GM12878 (cell line): ENCODE measurements around the gene SHC2. TPM values are rescaled to one million over a fixed set of nuclear protein-coding genes. Genes with fewer than 3 reads are reported as not detected.

ENCODE experiments used
- ATAC-seq: fragments of 200-7000 bp; cut with Tn5 transposase; 3 replicates; pipeline ENCODE4 v1.9.1; 2020; ENCODE audit warnings: mild to moderate bottlenecking, moderate library complexity
- BruUV-seq: library from RNA; stranded (reverse); fragments of 400-500 nt; replicated peaks from 2 replicates; lab custom pipeline; 2021; lab: Mats Ljungman, UMichigan
- CTCF ChIA-PET: fragments of 300-600 bp; sonication (Branson Sonifier 250); formaldehyde crosslinking; extraction: SDS; loops from one replicate; lab custom pipeline; 2021; ENCODE audit warnings: inconsistent platforms; lab: Yijun Ruan, JAX
- POLR2A ChIA-PET: fragments of 350-600 bp; formaldehyde crosslinking; extraction: SDS; loops from one replicate; lab custom pipeline; 2021; ENCODE audit warnings: inconsistent platforms; lab: Charles Lee
- RAD21 ChIA-PET: fragments of 300-600 bp; sonication (Branson Sonifier 250); formaldehyde crosslinking; loops from one replicate; lab custom pipeline; 2023; ENCODE audit warnings: antibody characterized with exemption; ENCODE audit not compliant: unreplicated experiment; lab: Charles Lee
- SMC1A ChIA-PET: fragments of 300-600 bp; sonication (Branson Sonifier 250); formaldehyde crosslinking; loops from one replicate; lab custom pipeline; 2023; ENCODE audit not compliant: unreplicated experiment, uncharacterized antibody; lab: Charles Lee
- DNase-seq: peaks from one replicate; pipeline ENCODE4 v3.0.0-alpha.2; 2011; ENCODE audit warnings: low read depth, low spot score
- FAIRE-seq: peaks from 3 replicates; lab custom pipeline; 2011; peaks lifted over from hg19 to GRCh38; lab: Jason Lieb, UNC
- H2AFZ ChIP-seq: 2 replicates; pipeline ENCODE4 v1.6.0; 2011; ENCODE audit warnings: low read depth, low read length, control low read depth; ENCODE audit not compliant: control insufficient read depth
- H3K27ac ChIP-seq: 2 replicates; pipeline ENCODE4 v1.5.1; 2011; ENCODE audit warnings: control low read depth; ENCODE audit not compliant: control insufficient read depth, insufficient read depth
- H3K27me3 ChIP-seq, 2 experiments: replicated peaks in 1 of 2; 2 replicates each; pipeline versions ENCODE4 v1.6.0 to v1.6.1; 2011; ENCODE audit warnings: low read length in 1 of 2; ENCODE audit not compliant: control insufficient read depth in 2 of 2, insufficient read depth in 2 of 2
- H3K36me3 ChIP-seq, 2 experiments: 2 replicates each; pipeline ENCODE4 v1.5.1; 2011; ENCODE audit warnings: low read length in 1 of 2; ENCODE audit not compliant: control insufficient read depth in 2 of 2, insufficient read depth in 2 of 2
- H3K4me1 ChIP-seq: 2 replicates; pipeline ENCODE4 v1.6.1; 2011; ENCODE audit warnings: mild to moderate bottlenecking, low read length, moderate library complexity, mixed read lengths; ENCODE audit not compliant: control insufficient read depth, insufficient read depth
- H3K4me2 ChIP-seq: 2 replicates; pipeline ENCODE4 v1.6.0; 2011; ENCODE audit warnings: control low read depth; ENCODE audit not compliant: control insufficient read depth, insufficient read depth
- H3K4me3 ChIP-seq: fragments of 200-600 bp; sonication (generic); 2 replicates; pipeline ENCODE4 v1.5.1; 2016
- H3K79me2 ChIP-seq: 2 replicates; pipeline ENCODE4 v1.6.0; 2011; ENCODE audit warnings: low read length; ENCODE audit not compliant: control insufficient read depth, insufficient read depth
- H3K9ac ChIP-seq: 2 replicates; pipeline ENCODE4 v1.8.0; 2011; ENCODE audit warnings: low read length, control low read depth, mixed read lengths; ENCODE audit not compliant: control insufficient read depth, insufficient read depth
- H3K9me3 ChIP-seq: replicated peaks from 3 replicates; pipeline ENCODE4 v1.5.1; 2011; ENCODE audit warnings: mild to moderate bottlenecking, low read length; ENCODE audit not compliant: control insufficient read depth, insufficient read depth
- H4K20me1 ChIP-seq: 2 replicates; pipeline ENCODE4 v1.6.0; 2011; ENCODE audit not compliant: control insufficient read depth, insufficient read depth
- BCL11A ChIP-seq: IDR thresholded peaks from 2 replicates; pipeline ENCODE4 v1.6.1; 2011; ENCODE audit warnings: low read depth, low read length
- FOXK2 ChIP-seq: fragments of 450-650 bp; IDR thresholded peaks from 2 replicates; pipeline ENCODE4 v1.6.1; 2017; ENCODE audit warnings: mild to moderate bottlenecking, moderate library complexity
- IKZF2 ChIP-seq, 2 experiments: fragments of 450-650 bp; IDR thresholded peaks; 2 replicates each; pipeline ENCODE4 v1.6.1; 2017; ENCODE audit warnings: mild to moderate bottlenecking in 2 of 2, moderate library complexity in 2 of 2
- NBN ChIP-seq: fragments of 450-650 bp; IDR thresholded peaks from 2 replicates; pipeline ENCODE4 v1.6.1; 2016
- PAX8 ChIP-seq: fragments of 450-650 bp; IDR thresholded peaks from 2 replicates; pipeline ENCODE4 v1.6.1; 2017; ENCODE audit warnings: mild to moderate bottlenecking, moderate library complexity
- ZNF217 ChIP-seq: fragments of 450-650 bp; IDR thresholded peaks from 2 replicates; pipeline ENCODE4 v1.6.1; 2017; ENCODE audit warnings: antibody characterized with exemption, mild to moderate bottlenecking
- WGBS: methylation state at CpG from one replicate; pipeline ENCODE4 v1.1.6; 2016; ENCODE audit warnings: low lambda C conversion rate; ENCODE audit not compliant: insufficient replicate concordance, insufficient coverage; ENCODE audit errors: missing lambda C conversion rate; 5-methylcytosine and 5-hydroxymethylcytosine counted together
- in situ Hi-C: fragments of 300-500 bp; cut with MboI; formaldehyde crosslinking; loops from 9 replicates; pipeline ENCODE4 v1.14.3; 2018; ENCODE audit warnings: mixed read lengths
- intact Hi-C: fragments of 100-400 bp; cut with micrococcal nuclease; formaldehyde crosslinking; loops from one replicate; pipeline ENCODE4 v1.14.2; 2022; ENCODE audit not compliant: unreplicated experiment
- polyA plus RNA-seq, 11 experiments: library from polyadenylated mRNA; depleted of rRNA in 4 of 11; unstranded in 6 of 11; stranded (reverse) in 5 of 11; fragments of >200 nt; fragmentation: Nextera tagmentation in 4 of 11; fragmentation: Illumina TruSeq in 1 of 11; extraction: Ambion mirVana in 4 of 11; extraction: Trizol in 1 of 11; gene quantifications; 1 replicate in 1 of 11; 2 replicates in 10 of 11; pipeline versions ENCODE4 v1.2.1 to v1.2.3, GENCODE V29; 2011 to 2016; ENCODE audit warnings: inconsistent platforms in 2 of 11, missing spikeins in 2 of 11, low read depth in 1 of 11
- total RNA-seq, 4 experiments: library from RNA; depleted of rRNA in 3 of 4; stranded (reverse); fragments of >200 nt in 3 of 4; fragmentation: Illumina TruSeq in 1 of 4; extraction: Trizol in 1 of 4; gene quantifications; 2 replicates each; pipeline versions ENCODE4 v1.2.1 to v1.2.3, GENCODE V29; 2013 to 2021
- TF ChIP-seq, protein P1 (sequence below): fragments of 450-650 bp; IDR thresholded peaks from 2 replicates; pipeline ENCODE4 v1.6.1; 2014; ENCODE audit warnings: mild to moderate bottlenecking
- TF ChIP-seq, protein P2 (sequence below): IDR thresholded peaks from 2 replicates; pipeline ENCODE4 v1.6.1; 2012; ENCODE audit warnings: improper control_type of control experiment, low read depth, low read length; ENCODE audit not compliant: insufficient replicate concordance
- TF ChIP-seq, protein P3 (sequence below): IDR thresholded peaks from 2 replicates; pipeline ENCODE4 v1.6.1; 2011; ENCODE audit warnings: low read depth, low read length, improper control_type of control experiment, borderline replicate concordance

Gene SHC2
- total and polyA plus RNA-seq, 10 of the 15 experiments (the other 5 are each of a cell fraction or from before 2014, with no cell fraction given) = 0.08 TPM; not detected in 9

DNA sequence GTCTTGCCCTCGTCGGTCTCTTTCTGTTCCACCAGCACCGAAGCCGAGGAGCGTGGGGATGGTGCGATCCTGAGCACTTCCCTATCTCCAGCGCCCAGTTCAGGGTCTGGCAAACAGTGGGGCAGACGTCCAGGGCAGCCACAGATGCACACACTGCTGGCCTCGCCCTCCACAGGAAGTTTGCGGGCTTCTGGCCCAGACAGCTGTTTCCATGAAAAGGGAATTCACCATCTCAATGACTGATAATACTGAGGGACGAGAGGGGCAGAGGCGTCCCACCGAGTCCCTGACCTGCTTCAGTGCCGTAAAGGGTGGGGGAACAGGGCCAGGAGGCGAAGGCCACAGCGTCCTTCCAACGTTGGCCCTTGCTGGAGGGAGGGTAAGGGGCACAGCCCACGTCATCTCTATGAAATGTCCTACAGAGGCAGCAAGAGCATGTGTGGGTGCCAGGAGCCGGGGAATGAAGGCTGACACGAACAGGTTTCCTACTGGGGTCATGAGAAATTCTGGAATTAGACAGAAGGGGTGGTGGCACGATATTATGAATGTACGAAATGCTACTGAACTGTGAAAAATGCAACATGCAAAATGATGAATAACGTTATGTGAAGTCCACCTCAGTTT, 19.5 kb downstream of the SHC2 start:
- peaks cover 3% of the 10 kb centered on the region; the same call in 1 of the 3 replicates for H3K9me3 ChIP-seq
- no peaks in the 10 kb centered on the region for H3K36me3 ChIP-seq
- DNase-seq (no peak), FAIRE-seq (no peak), ATAC-seq (no peak)
- H3K27ac ChIP-seq = no peak overlapping the region
- no peak overlapping the region for H3K9ac ChIP-seq
- intact Hi-C loops = no loop called here
- ChIA-PET POLR2A (no interaction called here), CTCF (no interaction called here), SMC1A (no interaction called here), RAD21 (no interaction called here)
- H3K4me3 ChIP-seq = no peak overlapping the region
- no peaks in the 10 kb centered on the region for H4K20me1 ChIP-seq
- no peak overlapping the region for H3K4me2 ChIP-seq
- no peaks in the 10 kb centered on the region for H3K27me3 ChIP-seq
- in situ Hi-C loops = no loop called here
- no peaks in the 10 kb centered on the region for H3K4me1 ChIP-seq
- H2AFZ ChIP-seq = no peak overlapping the region
- 25% methylated on average over 22 of the region's 23 CpGs for WGBS
- TF ChIP-seq PAX8 (no peak), FOXK2 (no peak)
- no peaks in the 10 kb centered on the region for H3K79me2 ChIP-seq
- BruUV-seq = no TSS peak

DNA sequence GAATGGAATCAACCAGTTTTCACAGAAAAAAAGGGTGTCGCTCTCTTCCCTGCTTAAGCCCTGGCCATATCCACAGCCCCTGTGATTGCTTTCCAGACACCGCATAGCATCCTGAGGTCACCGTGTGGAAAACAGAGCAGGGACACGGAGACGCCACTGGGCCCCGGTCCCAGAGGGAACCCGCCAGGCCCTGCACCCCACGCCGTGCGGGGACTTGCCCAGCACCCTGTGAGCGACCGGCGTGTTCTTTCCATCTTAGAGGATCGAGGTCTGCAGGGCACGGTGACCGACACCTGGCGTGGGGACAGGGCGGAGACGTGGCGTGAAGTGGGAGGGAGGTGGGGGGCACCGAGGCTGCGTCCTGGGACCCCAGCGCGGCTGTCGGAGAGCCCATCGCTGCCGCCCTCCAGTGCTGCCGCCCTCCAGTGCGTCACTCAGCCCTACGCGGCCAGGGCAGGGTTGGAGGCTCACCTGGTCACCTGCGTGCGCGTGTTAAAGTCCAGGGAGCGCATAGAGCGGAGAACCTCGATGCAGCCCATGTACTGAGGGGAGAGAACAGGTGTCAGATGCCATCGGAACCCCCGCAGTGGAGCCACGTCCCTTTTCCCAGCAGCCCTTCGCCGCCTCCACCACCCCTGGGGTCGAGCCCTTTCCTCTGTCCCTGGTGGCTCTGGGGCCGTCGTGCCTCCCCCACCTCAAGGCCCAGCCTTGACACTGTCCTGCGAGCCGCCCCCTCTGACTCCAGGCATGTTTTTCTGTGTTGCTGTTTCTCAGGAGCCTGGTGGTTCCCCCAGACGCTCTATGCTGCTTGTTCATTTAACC, 20.2 kb downstream of the SHC2 start:
- CTCF ChIA-PET = no interaction called here
- FAIRE-seq (no peak), DNase-seq (no peak), ATAC-seq (no peak)
- H4K20me1 ChIP-seq = no peaks in the 10 kb centered on the region
- H2AFZ ChIP-seq = no peak overlapping the region
- peaks cover 3% of the 10 kb centered on the region; the same call in 1 of the 3 replicates for H3K9me3 ChIP-seq
- POLR2A ChIA-PET = no interaction called here
- H3K27ac ChIP-seq = no peak overlapping the region
- RAD21 ChIA-PET = no interaction called here
- in situ Hi-C loops = no loop called here
- H3K4me1 ChIP-seq = no peaks in the 10 kb centered on the region
- no peaks in the 10 kb centered on the region for H3K36me3 ChIP-seq
- SMC1A ChIA-PET = no interaction called here
- BruUV-seq = no TSS peak
- H3K4me3 ChIP-seq = no peak overlapping the region
- no peaks in the 10 kb centered on the region for H3K79me2 ChIP-seq
- WGBS = 67% methylated on average over 42 of the region's 48 CpGs
- intact Hi-C loops = no loop called here
- no peak overlapping the region for H3K4me2 ChIP-seq
- no peaks in the 10 kb centered on the region for H3K27me3 ChIP-seq
- no peak overlapping the region for H3K9ac ChIP-seq
- TF ChIP-seq, protein P1, sequence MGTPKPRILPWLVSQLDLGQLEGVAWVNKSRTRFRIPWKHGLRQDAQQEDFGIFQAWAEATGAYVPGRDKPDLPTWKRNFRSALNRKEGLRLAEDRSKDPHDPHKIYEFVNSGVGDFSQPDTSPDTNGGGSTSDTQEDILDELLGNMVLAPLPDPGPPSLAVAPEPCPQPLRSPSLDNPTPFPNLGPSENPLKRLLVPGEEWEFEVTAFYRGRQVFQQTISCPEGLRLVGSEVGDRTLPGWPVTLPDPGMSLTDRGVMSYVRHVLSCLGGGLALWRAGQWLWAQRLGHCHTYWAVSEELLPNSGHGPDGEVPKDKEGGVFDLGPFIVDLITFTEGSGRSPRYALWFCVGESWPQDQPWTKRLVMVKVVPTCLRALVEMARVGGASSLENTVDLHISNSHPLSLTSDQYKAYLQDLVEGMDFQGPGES = no peak
- TF ChIP-seq ZNF217 (no peak), BCL11A (no peak), NBN (no peak), IKZF2 (IDR thresholded peaks at IDR 0.05) (no peak)
- TF ChIP-seq, protein P2, sequence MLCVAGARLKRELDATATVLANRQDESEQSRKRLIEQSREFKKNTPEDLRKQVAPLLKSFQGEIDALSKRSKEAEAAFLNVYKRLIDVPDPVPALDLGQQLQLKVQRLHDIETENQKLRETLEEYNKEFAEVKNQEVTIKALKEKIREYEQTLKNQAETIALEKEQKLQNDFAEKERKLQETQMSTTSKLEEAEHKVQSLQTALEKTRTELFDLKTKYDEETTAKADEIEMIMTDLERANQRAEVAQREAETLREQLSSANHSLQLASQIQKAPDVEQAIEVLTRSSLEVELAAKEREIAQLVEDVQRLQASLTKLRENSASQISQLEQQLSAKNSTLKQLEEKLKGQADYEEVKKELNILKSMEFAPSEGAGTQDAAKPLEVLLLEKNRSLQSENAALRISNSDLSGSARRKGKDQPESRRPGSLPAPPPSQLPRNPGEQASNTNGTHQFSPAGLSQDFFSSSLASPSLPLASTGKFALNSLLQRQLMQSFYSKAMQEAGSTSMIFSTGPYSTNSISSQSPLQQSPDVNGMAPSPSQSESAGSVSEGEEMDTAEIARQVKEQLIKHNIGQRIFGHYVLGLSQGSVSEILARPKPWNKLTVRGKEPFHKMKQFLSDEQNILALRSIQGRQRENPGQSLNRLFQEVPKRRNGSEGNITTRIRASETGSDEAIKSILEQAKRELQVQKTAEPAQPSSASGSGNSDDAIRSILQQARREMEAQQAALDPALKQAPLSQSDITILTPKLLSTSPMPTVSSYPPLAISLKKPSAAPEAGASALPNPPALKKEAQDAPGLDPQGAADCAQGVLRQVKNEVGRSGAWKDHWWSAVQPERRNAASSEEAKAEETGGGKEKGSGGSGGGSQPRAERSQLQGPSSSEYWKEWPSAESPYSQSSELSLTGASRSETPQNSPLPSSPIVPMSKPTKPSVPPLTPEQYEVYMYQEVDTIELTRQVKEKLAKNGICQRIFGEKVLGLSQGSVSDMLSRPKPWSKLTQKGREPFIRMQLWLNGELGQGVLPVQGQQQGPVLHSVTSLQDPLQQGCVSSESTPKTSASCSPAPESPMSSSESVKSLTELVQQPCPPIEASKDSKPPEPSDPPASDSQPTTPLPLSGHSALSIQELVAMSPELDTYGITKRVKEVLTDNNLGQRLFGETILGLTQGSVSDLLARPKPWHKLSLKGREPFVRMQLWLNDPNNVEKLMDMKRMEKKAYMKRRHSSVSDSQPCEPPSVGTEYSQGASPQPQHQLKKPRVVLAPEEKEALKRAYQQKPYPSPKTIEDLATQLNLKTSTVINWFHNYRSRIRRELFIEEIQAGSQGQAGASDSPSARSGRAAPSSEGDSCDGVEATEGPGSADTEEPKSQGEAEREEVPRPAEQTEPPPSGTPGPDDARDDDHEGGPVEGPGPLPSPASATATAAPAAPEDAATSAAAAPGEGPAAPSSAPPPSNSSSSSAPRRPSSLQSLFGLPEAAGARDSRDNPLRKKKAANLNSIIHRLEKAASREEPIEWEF = no peak
- TF ChIP-seq, protein P3, sequence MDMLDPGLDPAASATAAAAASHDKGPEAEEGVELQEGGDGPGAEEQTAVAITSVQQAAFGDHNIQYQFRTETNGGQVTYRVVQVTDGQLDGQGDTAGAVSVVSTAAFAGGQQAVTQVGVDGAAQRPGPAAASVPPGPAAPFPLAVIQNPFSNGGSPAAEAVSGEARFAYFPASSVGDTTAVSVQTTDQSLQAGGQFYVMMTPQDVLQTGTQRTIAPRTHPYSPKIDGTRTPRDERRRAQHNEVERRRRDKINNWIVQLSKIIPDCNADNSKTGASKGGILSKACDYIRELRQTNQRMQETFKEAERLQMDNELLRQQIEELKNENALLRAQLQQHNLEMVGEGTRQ = no peak
